Muscle of leg (tissue), 16 donors: ENCODE measurements around the gene PCDHB15. TPM values are rescaled to one million over a fixed set of nuclear protein-coding genes. Genes with fewer than 3 reads are reported as not detected.
"Not testable (repeated sequence)": the region's sequence is repeated elsewhere in the genome, so short reads cannot be mapped to it uniquely, and the experiment has no call there.

Experiments
- DNase-seq: peaks from one replicate; pipeline ENCODE4 v3.0.0; 2013
- H3K27ac ChIP-seq: one replicate; pipeline ENCODE4 v1.5.1; 2013; ENCODE audit warnings: mild to moderate bottlenecking, low read length, control low read depth
- H3K27me3 ChIP-seq: one replicate; pipeline ENCODE4 v1.6.1; 2013; ENCODE audit warnings: low read length; ENCODE audit not compliant: control insufficient read depth, insufficient read depth
- H3K36me3 ChIP-seq: one replicate; pipeline ENCODE4 v1.6.1; 2013; ENCODE audit warnings: low read length; ENCODE audit not compliant: control insufficient read depth, insufficient read depth
- H3K4me1 ChIP-seq: one replicate; pipeline ENCODE4 v1.6.1; 2013; ENCODE audit warnings: low read length; ENCODE audit not compliant: control insufficient read depth, insufficient read depth
- H3K4me3 ChIP-seq: one replicate; pipeline ENCODE4 v1.5.1; 2013; ENCODE audit warnings: low read length, control low read depth
- H3K9me3 ChIP-seq: replicated peaks from 2 replicates; pipeline ENCODE4 v1.6.1; 2013; ENCODE audit warnings: low read depth, low read length; ENCODE audit not compliant: control insufficient read depth
- WGBS: methylation state at CpG from one replicate; pipeline ENCODE4 v1.1.5; 2013; ENCODE audit warnings: missing lambda C conversion rate; ENCODE audit not compliant: insufficient coverage; 5-methylcytosine and 5-hydroxymethylcytosine counted together
- long read RNA-seq, 11 donors: transcript quantifications; one replicate each; lab custom pipeline, GENCODE V29; 2026
- polyA plus RNA-seq, 8 donors: library from polyadenylated mRNA; unstranded; fragments of 120-200 nt; gene quantifications; one replicate each; pipeline versions ENCODE4 v1.2.1 to v1.2.3, GENCODE V29; 2013; ENCODE audit warnings: inconsistent platforms in 1 of 8, low replicate concordance in 1 of 8; ENCODE audit not compliant: insufficient read length in 8 of 8, insufficient read depth in 1 of 8
- total RNA-seq: library from RNA; stranded (reverse); fragments of 120-200 nt; gene quantifications from one replicate; pipeline ENCODE4 v1.2.4, GENCODE V29; 2013

The PCDHB15 gene
- 4.3 TPM for total RNA-seq
- 1 to 10 TPM; 5.3 to 8.6 (median 7.1) TPM for polyA plus RNA-seq
- long read RNA-seq, donor 1, full-length matches to known transcripts: 5 of 5 reads
- long read RNA-seq, donor 1, partial matches to known transcripts: 0 of 5 reads
- long read RNA-seq, donor 1, other reads (novel, unspliced or antisense): 0 of 5 reads
- long read RNA-seq, donor 2, full-length matches to known transcripts: 2 of 2 reads
- long read RNA-seq, donor 2, partial matches to known transcripts: 0 of 2 reads
- long read RNA-seq, donor 2, other reads (novel, unspliced or antisense): 0 of 2 reads
- long read RNA-seq, donor 3, full-length matches to known transcripts: 1 of 1 reads
- long read RNA-seq, donor 3, partial matches to known transcripts: 0 of 1 reads
- long read RNA-seq, donor 3, other reads (novel, unspliced or antisense): 0 of 1 reads
- long read RNA-seq, donor 4, full-length matches to known transcripts: 5 of 5 reads
- long read RNA-seq, donor 4, partial matches to known transcripts: 0 of 5 reads
- long read RNA-seq, donor 4, other reads (novel, unspliced or antisense): 0 of 5 reads
- long read RNA-seq, donor 5, full-length matches to known transcripts: 15 of 15 reads
- long read RNA-seq, donor 5, partial matches to known transcripts: 0 of 15 reads
- long read RNA-seq, donor 5, other reads (novel, unspliced or antisense): 0 of 15 reads
- long read RNA-seq, donor 6, full-length matches to known transcripts: 7 of 7 reads
- long read RNA-seq, donor 6, partial matches to known transcripts: 0 of 7 reads
- long read RNA-seq, donor 6, other reads (novel, unspliced or antisense): 0 of 7 reads
- long read RNA-seq, donor 7, full-length matches to known transcripts: 2 of 2 reads
- long read RNA-seq, donor 7, partial matches to known transcripts: 0 of 2 reads
- long read RNA-seq, donor 7, other reads (novel, unspliced or antisense): 0 of 2 reads
- long read RNA-seq, donor 8, full-length matches to known transcripts: 3 of 3 reads
- long read RNA-seq, donor 8, partial matches to known transcripts: 0 of 3 reads
- long read RNA-seq, donor 8, other reads (novel, unspliced or antisense): 0 of 3 reads
- long read RNA-seq, donor 9, full-length matches to known transcripts: 3 of 3 reads
- long read RNA-seq, donor 9, partial matches to known transcripts: 0 of 3 reads
- long read RNA-seq, donor 9, other reads (novel, unspliced or antisense): 0 of 3 reads
- long read RNA-seq, donor 10, full-length matches to known transcripts: 13 of 13 reads
- long read RNA-seq, donor 10, partial matches to known transcripts: 0 of 13 reads
- long read RNA-seq, donor 10, other reads (novel, unspliced or antisense): 0 of 13 reads
- long read RNA-seq, donor 11, full-length matches to known transcripts: 4 of 4 reads
- long read RNA-seq, donor 11, partial matches to known transcripts: 0 of 4 reads
- long read RNA-seq, donor 11, other reads (novel, unspliced or antisense): 0 of 4 reads

GRCh38 chr5:141245250-141245717 is at the start of gene PCDHB15:
TSS of gene PCDHB15 (plus strand) at chr5:141245395. CDS start at chr5:141245579, 184 bp downstream.
- no peaks in the 10 kb centered on the region for H3K27me3 ChIP-seq
- peak within 1 kb of the TSS; percentile 36 for H3K4me3 ChIP-seq
- H3K9me3 ChIP-seq: peaks cover 70% of the 10 kb centered on the region
- no peaks in the 10 kb centered on the region for H3K36me3 ChIP-seq
- DNase-seq: peak; percentile 42
- H3K27ac ChIP-seq: no peak within 1 kb of the TSS
- H3K4me1 ChIP-seq: no peaks in the 10 kb centered on the region
- WGBS: 16% methylated on average over 8 of the region's 16 CpGs

GRCh38 chr5:141196363-141196762 is 48.8 kb upstream of the PCDHB15 start:
- no peak overlapping the region for H3K27ac ChIP-seq
- peaks cover 30% of the 10 kb centered on the region for H3K9me3 ChIP-seq
- H3K27me3 ChIP-seq: peaks cover 2% of the 10 kb centered on the region
- H3K4me1 ChIP-seq: no peaks in the 10 kb centered on the region
- no peak overlapping the region for H3K4me3 ChIP-seq
- 0% methylated on average over 1 of the region's 3 CpGs for WGBS
- no peaks in the 10 kb centered on the region for H3K36me3 ChIP-seq
- no peak for DNase-seq

GRCh38 chr5:141199359-141200235 is 45.6 kb upstream of the PCDHB15 start, which contains the start of gene PCDHB11:
TSS of gene PCDHB11 (plus strand) at chr5:141199627. CDS start at chr5:141199775, 148 bp downstream.
- Histone ChIP-seq H3K27ac (no peak within 1 kb of the TSS), H3K36me3 (no peaks in the 10 kb centered on the region), H3K4me3 (no peak within 1 kb of the TSS), H3K27me3 (no peaks in the 10 kb centered on the region), H3K9me3 (peaks cover 25% of the 10 kb centered on the region), H3K4me1 (no peaks in the 10 kb centered on the region)
- 32% methylated on average over 16 of the region's 21 CpGs for WGBS
- DNase-seq: peak; percentile 15

GRCh38 chr5:141201126-141201525 is 44.1 kb upstream of the PCDHB15 start:
- DNase-seq, H3K27me3 ChIP-seq, H3K36me3 ChIP-seq, H3K4me1 ChIP-seq, H3K27ac ChIP-seq, H3K4me3 ChIP-seq: not testable (repeated sequence)
- H3K9me3 ChIP-seq: peaks cover 29% of the 10 kb centered on the region
- 26% methylated on average over 8 of the region's 38 CpGs for WGBS

- H3K4me1 ChIP-seq, H3K4me3 ChIP-seq, H3K27me3 ChIP-seq, H3K27ac ChIP-seq, H3K36me3 ChIP-seq, DNase-seq: not testable (repeated sequence)
- WGBS: 26% methylated on average over 23 of the region's 35 CpGs
- peaks cover 27% of the 10 kb centered on the region for H3K9me3 ChIP-seq
Observed at GRCh38 chr5:141201646-141202045, 43.5 kb upstream of the PCDHB15 start.

- Histone ChIP-seq H3K27me3 (peaks cover 7% of the 10 kb centered on the region), H3K4me1 (no peaks in the 10 kb centered on the region), H3K36me3 (no peaks in the 10 kb centered on the region), H3K27ac (no peak within 1 kb of the TSS), H3K9me3 (peaks cover 35% of the 10 kb centered on the region), H3K4me3 (peak within 1 kb of the TSS; percentile 11)
- 17% methylated on average over 9 of the region's 11 CpGs for WGBS
- DNase-seq: peak; percentile 8
Observed at GRCh38 chr5:141208478-141208877, 36.7 kb upstream of the PCDHB15 start, which contains the start of gene PCDHB12. TSS of gene PCDHB12 (plus strand) at chr5:141208719. CDS start at chr5:141208908, 189 bp downstream.

- not testable (repeated sequence) for H3K4me1 ChIP-seq, H3K36me3 ChIP-seq, H3K27me3 ChIP-seq, H3K27ac ChIP-seq, DNase-seq, H3K4me3 ChIP-seq
- WGBS: 31% methylated on average over 16 of the region's 39 CpGs
- peaks cover 43% of the 10 kb centered on the region for H3K9me3 ChIP-seq
Observed at GRCh38 chr5:141210281-141210680, 34.9 kb upstream of the PCDHB15 start.

GRCh38 chr5:141210849-141211248 is 34.3 kb upstream of the PCDHB15 start:
- H3K4me3 ChIP-seq, DNase-seq, H3K4me1 ChIP-seq, H3K27ac ChIP-seq, H3K36me3 ChIP-seq, H3K27me3 ChIP-seq: not testable (repeated sequence)
- H3K9me3 ChIP-seq: peaks cover 42% of the 10 kb centered on the region
- WGBS: 19% methylated on average over 8 of the region's 27 CpGs
